Calu3 (cell line): ENCODE measurements around the gene MRPL45. TPM values are rescaled to one million over a fixed set of nuclear protein-coding genes. Genes with fewer than 3 reads are reported as not detected.

Experiments used
- BruUV-seq: library from RNA; stranded (reverse); fragments of 400-500 nt; replicated peaks from 2 replicates; lab custom pipeline; 2021; lab: Mats Ljungman, UMichigan
- CTCF ChIA-PET: fragments of 300-600 bp; sonication (Branson Sonifier 250); formaldehyde crosslinking; loops from one replicate; lab custom pipeline; 2022; ENCODE audit warnings: antibody characterized with exemption; lab: Charles Lee
- DNase-seq: peaks from one replicate; pipeline ENCODE4 v3.0.0; 2022
- H3K27ac Mint-ChIP-seq: one replicate; pipeline ENCODE4 v1.8.0; 2022; ENCODE audit warnings: mixed read lengths; ENCODE audit not compliant: unreplicated experiment
- H3K27me3 Mint-ChIP-seq: one replicate; pipeline ENCODE4 v1.8.0; 2022; ENCODE audit warnings: mixed read lengths; ENCODE audit not compliant: unreplicated experiment
- H3K36me3 Mint-ChIP-seq: one replicate; pipeline ENCODE4 v1.8.0; 2022; ENCODE audit warnings: mild to moderate bottlenecking, moderate library complexity, mixed read lengths; ENCODE audit not compliant: insufficient read depth, unreplicated experiment
- H3K4me1 Mint-ChIP-seq: one replicate; pipeline ENCODE4 v1.8.0; 2022; ENCODE audit warnings: mild to moderate bottlenecking, low read depth, mixed read lengths; ENCODE audit not compliant: unreplicated experiment
- H3K4me3 Mint-ChIP-seq: one replicate; pipeline ENCODE4 v1.8.0; 2022; ENCODE audit warnings: mild to moderate bottlenecking, low read depth, moderate library complexity, mixed read lengths; ENCODE audit not compliant: unreplicated experiment
- H3K9me3 Mint-ChIP-seq: one replicate; pipeline ENCODE4 v1.8.0; 2022; ENCODE audit warnings: low read depth, mixed read lengths; ENCODE audit not compliant: unreplicated experiment
- CTCF ChIP-seq: fragments of 200-600 bp; IDR thresholded peaks from one replicate; pipeline ENCODE4 v1.8.0; 2022; ENCODE audit warnings: antibody characterized with exemption; ENCODE audit not compliant: unreplicated experiment
- intact Hi-C: fragments of 100-400 bp; cut with micrococcal nuclease; formaldehyde crosslinking; loops from one replicate; pipeline ENCODE4 v1.10.0; 2022; ENCODE audit not compliant: unreplicated experiment
- total RNA-seq: library from RNA; stranded (reverse); gene quantifications from 2 replicates; pipeline ENCODE4 v1.2.3, GENCODE V29; 2022

Gene MRPL45
- total RNA-seq, 1 experiment from 2014 or later: 171 TPM

- no peak overlapping the region for H3K27ac Mint-ChIP-seq
- no peaks in the 10 kb centered on the region for H3K9me3 Mint-ChIP-seq
- intact Hi-C loops: no loop called here
- no peak for TF ChIP-seq CTCF
- no peak for DNase-seq
- peaks cover 80% of the 10 kb centered on the region for H3K27me3 Mint-ChIP-seq
- no peak overlapping the region for H3K4me3 Mint-ChIP-seq
- H3K36me3 Mint-ChIP-seq: no peaks in the 10 kb centered on the region
- CTCF ChIA-PET: interaction anchor here (12.7 kb wide), 1 partner anchor 15 kb away, joined by 159 read pairs; the partner anchor contains the start of gene SOCS7
- no TSS peak for BruUV-seq
- peaks cover 8% of the 10 kb centered on the region for H3K4me1 Mint-ChIP-seq
Observed at GRCh38 chr17:38336838-38337237, 39.9 kb downstream of the MRPL45 start.

- no peak overlapping the region for H3K4me3 Mint-ChIP-seq
- CTCF ChIA-PET: interaction anchor here (0.5 to 12.7 kb wide), 4 partner anchors 10 to 21 kb away, joined by 3 to 159 read pairs (median 6); partner anchors contain the start of gene SOCS7
- BruUV-seq: no TSS peak
- DNase-seq: no peak
- TF ChIP-seq CTCF: no peak
- H3K9me3 Mint-ChIP-seq: no peaks in the 10 kb centered on the region
- peaks cover 81% of the 10 kb centered on the region for H3K27me3 Mint-ChIP-seq
- peaks cover 8% of the 10 kb centered on the region for H3K4me1 Mint-ChIP-seq
- no peaks in the 10 kb centered on the region for H3K36me3 Mint-ChIP-seq
- intact Hi-C loops: no loop called here
- H3K27ac Mint-ChIP-seq: no peak overlapping the region
Observed at GRCh38 chr17:38338053-38338452, 41.1 kb downstream of the MRPL45 start.

- H3K9me3 Mint-ChIP-seq: no peaks in the 10 kb centered on the region
- H3K36me3 Mint-ChIP-seq: no peaks in the 10 kb centered on the region
- H3K27ac Mint-ChIP-seq: no peak overlapping the region
- BruUV-seq: no TSS peak
- H3K4me1 Mint-ChIP-seq: peaks cover 8% of the 10 kb centered on the region
- CTCF ChIA-PET: interaction anchor here (0.5 to 12.7 kb wide), 6 partner anchors 11 to 1578 kb away, joined by 3 to 159 read pairs (median 4); partner anchors contain the start of gene SOCS7
- no peak for DNase-seq
- peaks cover 81% of the 10 kb centered on the region for H3K27me3 Mint-ChIP-seq
- intact Hi-C loops: no loop called here
- TF ChIP-seq CTCF: no peak
- no peak overlapping the region for H3K4me3 Mint-ChIP-seq
Observed at GRCh38 chr17:38338535-38338934, 41.6 kb downstream of the MRPL45 start.

- TF ChIP-seq CTCF: no peak
- peaks cover 8% of the 10 kb centered on the region for H3K4me1 Mint-ChIP-seq
- H3K36me3 Mint-ChIP-seq: no peaks in the 10 kb centered on the region
- intact Hi-C loops: no loop called here
- H3K4me3 Mint-ChIP-seq: no peak overlapping the region
- no peaks in the 10 kb centered on the region for H3K9me3 Mint-ChIP-seq
- no peak overlapping the region for H3K27ac Mint-ChIP-seq
- peaks cover 81% of the 10 kb centered on the region for H3K27me3 Mint-ChIP-seq
- CTCF ChIA-PET: interaction anchor here (0.7 to 12.7 kb wide), 4 partner anchors 9 to 644 kb away, joined by 3 to 159 read pairs (median 6); partner anchors contain the start of gene SOCS7
- BruUV-seq: no TSS peak
- DNase-seq: no peak
Observed at GRCh38 chr17:38339891-38340290, 42.9 kb downstream of the MRPL45 start.
